HG03439 (cell line): ENCODE measurements around the gene AFAP1L2.

Source experiments
- ATAC-seq: cut with Tn5 transposase; IDR thresholded peaks from one replicate; pipeline ENCODE4 v1.9.1; 2021; ENCODE audit warnings: mild to moderate bottlenecking, moderate library complexity; ENCODE audit not compliant: unreplicated experiment

Gene AFAP1L2

DNA sequence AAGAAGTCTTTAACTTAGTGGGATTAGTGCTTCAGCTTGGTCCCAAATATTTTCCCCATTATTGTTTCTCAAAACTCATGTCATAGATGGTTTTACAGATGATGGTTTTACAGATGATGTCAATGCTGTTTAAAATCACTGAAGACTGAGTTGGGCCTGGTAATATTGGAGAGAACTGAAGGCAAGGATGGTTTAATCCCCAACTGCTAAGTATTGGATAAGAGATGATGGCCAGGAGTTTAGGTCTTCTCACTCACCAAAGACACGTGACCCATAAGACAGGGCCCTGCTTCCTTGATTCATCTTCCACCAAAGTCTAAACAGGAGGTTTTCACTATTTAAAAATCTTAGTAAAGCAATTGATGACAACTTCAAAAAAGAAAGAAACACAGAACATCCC, 108.9 kb downstream of the AFAP1L2 start:
- ATAC-seq = no peak

DNA sequence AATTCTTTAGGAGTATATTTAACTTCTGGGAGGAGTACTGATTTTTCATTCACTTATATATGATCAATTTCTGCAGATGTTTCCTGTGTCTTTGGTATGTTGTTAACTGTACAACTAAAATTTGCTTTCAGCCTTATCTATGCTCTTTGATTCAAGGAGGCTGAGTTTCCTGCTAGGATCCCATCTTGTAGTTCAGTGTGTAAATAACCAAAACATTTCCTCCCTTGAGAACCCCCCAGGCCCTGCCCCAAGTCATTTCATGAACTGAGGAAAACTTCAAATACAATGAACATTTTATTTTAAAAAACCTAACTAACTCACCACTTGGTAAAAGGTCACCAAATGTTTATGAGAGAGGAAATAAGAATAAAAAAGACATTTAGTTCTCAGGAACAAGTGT, 109.8 kb downstream of the AFAP1L2 start:
- no peak for ATAC-seq

DNA sequence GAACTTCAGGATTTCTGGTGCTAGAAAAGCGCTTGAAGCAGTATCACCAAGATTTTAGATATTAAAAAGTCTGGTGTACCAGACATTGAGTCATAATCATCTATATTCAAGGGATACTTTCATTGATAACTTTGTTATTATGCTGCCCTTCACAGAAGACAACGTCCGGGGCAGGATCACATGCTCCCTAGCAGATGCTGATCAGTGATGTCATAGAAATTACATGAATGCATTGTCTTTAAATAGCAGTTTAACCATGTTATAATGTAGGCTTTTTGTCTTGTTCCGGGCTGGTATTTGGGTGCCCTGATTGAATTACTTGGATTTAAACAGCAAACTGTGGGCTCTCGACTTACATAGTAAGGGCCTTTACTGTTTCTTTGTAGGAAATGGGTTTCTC, 111.2 kb downstream of the AFAP1L2 start:
- no peak for ATAC-seq

DNA sequence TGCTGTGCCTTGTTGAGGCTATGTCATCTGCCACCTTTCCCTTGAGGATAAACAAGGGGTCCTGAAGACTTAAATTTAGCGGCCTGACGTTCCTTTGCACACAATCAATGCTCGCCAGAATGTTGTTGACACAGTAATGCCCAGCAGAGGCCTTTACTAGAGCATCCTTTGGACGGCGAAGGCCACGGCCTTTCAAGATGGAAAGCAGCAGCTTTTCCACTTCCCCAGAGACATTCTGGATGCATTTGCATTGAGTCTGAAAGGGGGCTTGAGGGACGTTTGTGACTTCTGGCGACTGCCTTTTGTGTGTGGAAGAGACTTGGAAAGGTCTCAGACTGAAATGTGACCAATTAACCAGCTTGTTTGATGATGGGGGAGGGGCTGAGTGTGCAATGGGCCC, 112.8 kb downstream of the AFAP1L2 start:
- ATAC-seq = no peak

GRCh38 chr10:114291076-114291475, 113.2 kb downstream of the AFAP1L2 start:
- ATAC-seq = no peak

DNA sequence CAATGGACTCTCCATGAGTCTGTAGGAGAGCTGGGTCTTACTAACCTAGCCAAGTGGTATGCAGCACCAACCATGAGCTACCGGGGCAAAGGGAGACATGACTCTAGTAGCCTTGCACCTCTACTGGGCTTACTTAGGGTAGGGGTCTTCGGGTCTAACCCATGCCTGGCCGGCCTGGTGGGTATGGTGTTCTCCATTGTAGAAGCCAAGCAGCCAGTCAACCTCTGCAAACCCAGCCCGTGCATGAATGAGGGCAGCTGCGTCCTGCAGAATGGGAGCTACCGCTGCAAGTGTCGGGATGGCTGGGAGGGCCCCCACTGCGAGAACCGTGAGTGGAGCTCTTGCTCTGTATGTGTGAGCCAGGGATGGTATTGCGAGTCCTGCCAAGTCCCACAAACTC, 114.3 kb downstream of the AFAP1L2 start:
- no peak for ATAC-seq

DNA sequence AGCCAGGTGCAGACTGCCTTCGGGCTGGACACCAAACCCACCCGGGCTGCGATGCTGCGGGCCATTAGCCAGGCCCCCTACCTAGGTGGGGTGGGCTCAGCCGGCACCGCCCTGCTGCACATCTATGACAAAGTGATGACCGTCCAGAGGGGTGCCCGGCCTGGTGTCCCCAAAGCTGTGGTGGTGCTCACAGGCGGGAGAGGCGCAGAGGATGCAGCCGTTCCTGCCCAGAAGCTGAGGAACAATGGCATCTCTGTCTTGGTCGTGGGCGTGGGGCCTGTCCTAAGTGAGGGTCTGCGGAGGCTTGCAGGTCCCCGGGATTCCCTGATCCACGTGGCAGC, 115.2 kb downstream of the AFAP1L2 start:
- no peak for ATAC-seq

DNA sequence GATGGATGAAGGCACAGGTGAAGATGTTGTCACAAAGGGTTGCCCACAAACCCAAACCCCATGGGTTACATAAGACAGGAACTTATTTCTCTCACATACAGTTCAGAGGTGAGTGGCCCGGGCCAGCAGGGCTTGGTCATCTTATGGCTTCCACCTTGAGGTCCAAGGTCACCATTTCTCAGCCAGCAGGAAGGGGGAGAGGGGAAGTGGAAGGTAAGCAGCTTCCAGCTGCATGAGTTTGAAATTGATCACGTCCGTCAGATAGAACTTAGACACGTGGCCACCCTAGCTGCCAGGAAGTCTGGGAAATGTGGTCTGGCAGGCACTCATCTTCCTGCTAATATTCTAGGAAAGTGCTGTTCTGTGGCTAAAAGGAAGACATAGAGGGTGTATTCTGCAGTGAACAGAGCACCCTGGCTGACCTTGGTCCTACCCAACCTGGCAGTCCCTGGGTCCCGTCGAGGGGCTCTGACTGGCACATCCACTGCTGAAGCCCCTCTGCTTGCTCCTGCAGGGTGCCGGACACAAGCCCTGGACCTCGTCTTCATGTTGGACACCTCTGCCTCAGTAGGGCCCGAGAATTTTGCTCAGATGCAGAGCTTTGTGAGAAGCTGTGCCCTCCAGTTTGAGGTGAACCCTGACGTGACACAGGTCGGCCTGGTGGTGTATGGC, 115.7 kb downstream of the AFAP1L2 start:
- no peak for ATAC-seq

DNA sequence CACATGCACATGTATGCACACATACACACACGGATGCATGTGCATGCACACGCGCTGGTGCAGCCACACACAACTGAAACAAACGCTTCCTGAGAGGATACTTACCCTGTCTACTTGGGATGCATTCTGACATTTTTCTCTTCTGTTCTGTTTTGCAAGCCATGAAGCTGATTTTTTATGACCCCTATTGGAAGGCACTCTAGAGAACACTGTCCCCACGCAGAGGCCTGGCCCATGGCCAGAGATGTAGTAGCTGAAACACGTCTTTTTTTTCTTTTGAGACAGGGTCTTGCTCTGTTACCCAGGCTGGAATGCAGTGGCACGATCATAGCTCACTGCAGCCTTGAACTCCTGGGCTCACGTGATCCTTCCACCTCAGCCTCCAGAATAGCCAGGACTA, 117.4 kb downstream of the AFAP1L2 start:
- ATAC-seq = no peak

DNA sequence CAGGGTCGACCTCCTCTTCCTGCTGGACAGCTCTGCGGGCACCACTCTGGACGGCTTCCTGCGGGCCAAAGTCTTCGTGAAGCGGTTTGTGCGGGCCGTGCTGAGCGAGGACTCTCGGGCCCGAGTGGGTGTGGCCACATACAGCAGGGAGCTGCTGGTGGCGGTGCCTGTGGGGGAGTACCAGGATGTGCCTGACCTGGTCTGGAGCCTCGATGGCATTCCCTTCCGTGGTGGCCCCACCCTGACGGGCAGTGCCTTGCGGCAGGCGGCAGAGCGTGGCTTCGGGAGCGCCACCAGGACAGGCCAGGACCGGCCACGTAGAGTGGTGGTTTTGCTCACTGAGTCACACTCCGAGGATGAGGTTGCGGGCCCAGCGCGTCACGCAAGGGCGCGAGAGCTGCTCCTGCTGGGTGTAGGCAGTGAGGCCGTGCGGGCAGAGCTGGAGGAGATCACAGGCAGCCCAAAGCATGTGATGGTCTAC, 118.3 kb downstream of the AFAP1L2 start:
- no peak for ATAC-seq

DNA sequence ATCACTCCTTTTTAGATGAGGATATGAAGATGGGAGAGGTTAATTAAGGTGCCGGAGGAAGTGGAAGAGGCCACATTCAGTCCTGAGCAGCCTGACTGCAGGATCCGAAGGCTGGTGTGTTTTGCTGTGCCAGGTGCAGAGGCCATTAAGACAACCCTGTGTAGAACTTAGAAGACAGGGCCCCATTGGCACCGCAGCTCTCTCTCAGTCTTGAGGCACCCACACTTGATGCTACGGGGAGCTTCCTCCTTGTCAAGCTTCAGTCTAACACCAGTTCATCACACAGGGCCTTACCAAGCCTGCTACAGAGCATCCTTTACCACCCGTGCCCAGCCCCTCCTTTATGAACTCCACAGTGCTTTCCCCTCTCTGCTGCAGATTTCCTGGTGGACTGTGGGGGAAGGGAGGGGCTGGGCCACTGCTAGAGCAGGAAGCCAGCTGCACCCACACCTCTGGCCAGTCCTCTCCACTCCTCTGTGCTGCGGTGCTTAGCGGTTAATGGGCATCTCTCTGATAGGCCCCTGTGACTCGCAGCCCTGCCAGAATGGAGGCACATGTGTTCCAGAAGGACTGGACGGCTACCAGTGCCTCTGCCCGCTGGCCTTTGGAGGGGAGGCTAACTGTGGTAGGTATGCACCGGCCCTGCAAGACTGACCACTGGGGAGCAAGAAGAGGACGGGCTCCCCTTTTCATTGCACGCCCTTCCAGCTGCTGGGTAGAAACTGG, 119.8 kb downstream of the AFAP1L2 start:
- no peak for ATAC-seq

DNA sequence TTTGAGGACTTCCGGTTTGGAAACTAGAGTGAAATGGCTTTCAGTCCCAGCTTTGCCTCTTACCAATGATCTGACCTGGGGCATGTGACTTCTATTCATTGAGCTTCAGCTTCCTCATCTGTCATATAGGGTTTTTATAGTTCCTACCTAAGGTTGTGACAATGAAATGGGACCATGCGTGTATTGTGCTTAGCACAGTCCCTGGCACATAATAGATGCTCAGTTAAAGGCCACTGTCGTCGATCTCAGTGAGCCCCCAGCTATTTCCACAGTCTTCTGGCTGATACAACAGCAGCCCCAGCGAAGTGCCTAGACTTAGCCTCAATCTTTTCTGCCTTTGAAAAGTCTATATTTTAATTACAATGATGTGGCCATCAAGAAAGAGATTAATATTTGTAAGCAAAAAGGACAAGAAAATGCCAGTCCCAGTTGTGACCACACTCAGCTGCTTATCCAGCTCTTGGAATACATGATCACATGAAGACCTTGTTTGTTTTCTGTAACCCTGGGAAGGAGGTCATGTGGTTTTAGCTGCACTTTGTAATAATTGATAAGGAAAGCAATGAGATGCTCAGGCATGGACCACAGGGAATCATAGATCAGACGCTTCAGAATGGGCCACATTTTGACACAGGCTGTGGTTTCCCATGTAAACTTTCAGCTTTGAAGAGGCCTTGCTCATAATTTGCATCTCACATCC, 120.6 kb downstream of the AFAP1L2 start:
- ATAC-seq = no peak

GRCh38 chr10:114283091-114283490, 121.2 kb downstream of the AFAP1L2 start:
- ATAC-seq = no peak

GRCh38 chr10:114282526-114282925, 121.8 kb downstream of the AFAP1L2 start:
- ATAC-seq = no peak

DNA sequence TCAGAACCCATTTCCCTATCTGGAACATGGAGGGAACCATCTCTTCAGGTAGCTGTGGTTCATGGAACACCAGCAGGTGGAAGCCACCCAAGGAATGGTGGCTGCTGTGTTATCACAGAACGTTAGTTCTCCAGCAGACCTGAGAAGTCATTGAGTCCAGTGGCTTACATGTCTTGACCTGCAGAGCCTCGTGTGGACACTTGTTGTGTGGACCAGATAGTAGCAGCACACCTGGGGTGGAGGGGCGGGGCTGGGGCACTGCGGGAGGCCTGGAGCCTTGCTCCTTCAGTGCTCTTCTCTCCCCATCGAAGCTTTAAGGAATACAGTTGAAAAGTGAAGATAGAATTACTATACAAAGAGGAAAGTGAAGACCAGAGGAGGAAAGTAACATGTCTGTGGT, 122.8 kb downstream of the AFAP1L2 start:
- ATAC-seq = no peak

GRCh38 chr10:114281006-114281405, 123.3 kb downstream of the AFAP1L2 start:
- no peak for ATAC-seq

DNA sequence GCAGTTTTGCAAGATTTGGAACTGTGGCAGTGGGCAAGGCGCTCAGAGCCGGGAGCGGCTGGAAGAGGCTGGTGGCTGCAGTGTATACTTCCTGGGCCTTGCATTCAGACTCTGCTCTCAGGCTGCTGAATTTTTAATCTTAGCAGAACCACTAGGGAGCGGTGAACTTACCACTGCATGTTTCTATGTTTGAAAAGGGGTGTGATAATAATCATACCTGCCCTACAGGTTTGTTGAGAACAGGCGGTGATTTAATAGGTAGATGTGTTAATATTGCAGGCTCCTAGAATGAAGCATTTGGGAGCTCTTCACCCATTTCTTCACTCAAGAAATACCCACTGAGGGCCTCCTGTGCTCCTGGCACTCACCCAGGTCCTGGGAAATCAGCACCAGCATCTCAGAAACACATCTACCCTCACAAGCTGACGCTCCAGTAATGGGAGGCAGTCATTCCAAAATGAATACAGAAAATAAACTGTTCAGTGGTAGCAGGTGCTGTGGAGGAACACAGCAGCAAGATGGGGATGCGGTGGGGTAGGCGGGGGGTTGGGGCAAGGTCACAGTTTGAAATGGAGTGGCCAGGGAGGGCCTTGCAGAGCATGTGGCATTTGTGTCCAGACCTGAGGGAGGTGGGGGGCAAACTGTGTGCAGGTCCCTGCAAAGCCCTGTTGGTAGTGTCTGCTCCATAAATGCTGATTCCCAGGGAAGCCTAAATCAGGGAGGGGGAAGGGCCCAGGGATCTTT, 124.2 kb downstream of the AFAP1L2 start:
- ATAC-seq = no peak

DNA sequence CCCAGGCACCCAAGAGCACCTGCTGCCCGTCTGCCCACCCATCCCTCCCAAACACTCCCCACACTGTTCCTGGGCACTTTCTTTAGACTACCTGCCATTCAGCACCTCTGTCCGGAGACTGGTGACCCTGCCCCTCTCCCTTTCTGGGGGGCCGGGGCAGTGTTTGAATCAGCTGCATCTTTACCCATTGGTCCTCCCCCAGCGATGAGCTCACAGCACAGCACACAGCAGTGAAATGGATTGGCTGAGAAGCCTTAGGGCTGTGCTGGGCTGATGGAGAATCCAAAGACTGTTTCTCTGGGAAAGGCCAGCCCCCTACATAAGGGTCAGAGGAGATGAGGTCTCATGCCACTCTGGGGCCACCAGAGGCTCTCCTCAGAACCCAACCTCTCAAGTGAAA, 125.0 kb downstream of the AFAP1L2 start:
- no peak for ATAC-seq

- ATAC-seq = no peak
Measured at GRCh38 chr10:114278884-114279191, 125.5 kb downstream of the AFAP1L2 start.

GRCh38 chr10:114278140-114278883, 126.0 kb downstream of the AFAP1L2 start:
- no peak for ATAC-seq

- ATAC-seq = no peak
Measured at GRCh38 chr10:114276671-114277070, 127.6 kb downstream of the AFAP1L2 start.
